HG03571 (cell line): ENCODE data around the gene FBXO9.

ENCODE experiments used
- ATAC-seq: cut with Tn5 transposase; IDR thresholded peaks from one replicate; pipeline ENCODE4 v1.9.1; 2021; ENCODE audit not compliant: unreplicated experiment

The FBXO9 gene

DNA sequence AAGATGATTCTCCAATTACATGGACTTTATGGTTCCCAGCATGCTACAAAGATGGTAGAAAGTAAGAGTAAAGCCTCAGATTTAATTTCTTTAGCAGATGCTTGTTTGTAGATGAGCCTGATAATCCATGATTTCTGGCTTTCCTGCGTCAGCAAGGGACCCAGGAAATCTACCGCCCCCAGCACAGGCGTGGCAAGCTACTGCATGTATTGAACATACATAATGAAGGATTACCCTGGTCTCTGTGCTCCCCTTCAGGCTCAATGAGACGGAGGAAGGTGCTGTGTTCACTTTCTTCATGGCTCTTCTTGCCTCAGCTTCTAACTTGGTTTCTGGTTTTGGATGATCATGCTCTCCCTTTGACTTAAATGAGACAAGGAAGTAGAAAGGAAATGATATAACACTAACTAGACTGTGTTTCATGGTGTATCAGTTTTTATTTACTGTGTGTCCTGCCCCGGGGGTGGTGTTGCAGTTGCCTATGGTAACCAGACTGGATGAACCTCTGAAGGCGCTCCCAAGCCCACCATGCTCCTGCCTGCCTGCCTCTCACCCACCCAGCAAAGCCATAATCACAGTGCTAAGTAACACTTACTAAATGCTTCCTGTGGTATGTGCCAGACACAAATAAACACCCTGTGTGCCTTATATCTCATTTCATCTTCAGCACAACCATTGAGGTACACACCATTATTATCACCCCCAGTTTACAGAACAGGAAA, 65.5 kb downstream of the FBXO9 start:
- ATAC-seq: no peak

DNA sequence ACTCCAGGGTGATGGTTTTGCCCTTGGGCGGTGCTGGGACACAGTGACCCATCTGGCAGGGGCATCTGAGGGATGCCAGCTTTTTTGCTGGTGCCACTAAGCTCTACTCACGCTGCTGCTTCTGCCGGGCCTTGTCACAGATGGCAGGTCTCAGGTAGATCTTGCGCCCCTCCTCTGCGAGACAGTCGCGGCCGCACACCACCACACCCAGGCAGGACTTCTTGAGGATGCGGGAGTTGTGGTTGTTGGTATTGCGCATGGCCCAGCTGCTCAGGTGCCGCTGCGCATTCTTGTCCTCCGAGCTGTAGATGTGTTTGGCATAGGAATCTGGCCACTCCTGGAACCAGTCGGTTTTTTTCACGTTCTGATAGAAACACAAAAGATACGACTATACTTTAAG, 68.8 kb downstream of the FBXO9 start:
- no peak for ATAC-seq

DNA sequence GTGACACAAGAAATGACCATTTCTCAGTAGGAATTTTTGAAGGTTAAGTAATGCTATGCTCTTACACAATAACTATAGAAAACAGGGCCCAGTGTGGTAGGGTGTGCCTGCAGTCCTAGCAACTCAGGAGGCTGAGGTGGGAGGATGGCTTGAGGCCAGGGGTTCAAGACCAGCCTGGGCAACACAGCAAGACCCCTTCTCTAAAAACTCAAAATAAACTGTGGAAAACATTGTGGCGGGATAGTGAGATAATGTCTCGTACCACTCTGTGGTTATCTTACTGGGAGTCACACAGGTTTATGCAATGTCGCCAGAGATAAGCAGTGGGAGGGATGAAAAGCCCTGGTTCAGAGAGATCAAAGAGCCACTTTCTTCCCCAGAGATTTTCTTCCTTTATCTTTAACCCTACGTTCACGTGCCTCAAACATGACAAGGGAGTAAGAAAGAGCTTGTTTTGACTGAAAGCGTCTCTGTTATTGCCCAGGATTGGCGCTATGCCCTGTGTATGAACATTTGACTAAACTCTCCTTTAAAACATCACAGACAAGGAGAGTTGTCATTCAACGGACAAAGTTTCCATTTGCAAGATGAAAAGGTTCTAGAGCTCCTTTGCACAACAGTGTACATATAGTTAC, 69.5 kb downstream of the FBXO9 start:
- ATAC-seq: no peak

DNA sequence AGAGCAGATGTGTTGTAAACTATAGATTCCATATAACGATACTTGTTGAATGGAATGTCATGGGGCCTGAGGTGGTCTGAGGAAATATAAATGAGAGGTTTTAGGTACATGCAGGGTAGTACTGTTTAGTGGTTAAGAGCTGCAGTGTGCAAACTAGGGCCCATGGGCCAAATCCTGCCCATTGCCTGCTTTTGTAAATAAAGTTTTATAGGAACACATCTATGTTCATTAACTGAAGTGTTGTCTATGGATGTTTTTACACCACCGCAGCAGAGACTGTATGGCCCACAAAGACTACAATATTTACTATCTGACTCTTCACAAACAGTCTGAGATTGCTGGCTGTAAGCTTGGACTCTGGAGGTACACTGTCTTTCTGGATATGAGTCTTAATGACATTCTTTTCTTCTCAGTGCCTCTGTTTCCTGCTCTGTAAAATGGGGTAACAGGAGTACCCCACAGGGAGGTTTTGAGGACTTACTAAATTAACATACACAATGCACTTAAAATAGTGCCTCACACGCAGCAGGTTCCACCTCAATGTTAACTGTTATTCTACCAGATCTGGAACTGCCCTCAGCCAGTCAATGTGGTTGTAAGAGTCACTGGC, 70.9 kb downstream of the FBXO9 start:
- no peak for ATAC-seq

DNA sequence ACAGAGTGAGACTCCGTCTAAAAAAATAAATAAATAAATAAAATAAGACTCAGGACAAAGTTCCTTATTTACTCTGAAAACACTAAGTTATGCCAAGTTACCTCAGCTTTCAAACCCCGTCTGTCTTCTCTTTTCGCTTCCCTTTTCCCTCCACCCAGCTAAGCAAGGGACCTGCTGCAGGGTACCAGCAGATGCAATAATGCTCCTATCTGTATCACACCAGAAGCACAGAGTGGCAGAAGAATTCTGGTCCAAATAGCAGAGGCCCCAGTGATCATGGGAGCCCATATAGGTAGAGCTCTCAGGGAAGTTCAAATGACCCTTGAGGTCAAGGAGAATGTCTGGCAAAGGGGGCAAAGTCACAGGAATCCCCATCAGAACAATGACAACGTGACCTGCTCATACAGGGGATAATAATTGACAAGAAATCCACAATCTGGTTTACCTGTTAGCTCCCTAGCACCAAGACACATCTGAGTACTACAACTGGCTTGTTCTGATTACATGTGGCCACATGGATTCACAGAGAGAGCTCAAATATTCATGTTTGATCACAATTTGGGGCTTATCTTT, 74.7 kb downstream of the FBXO9 start:
- no peak for ATAC-seq

DNA sequence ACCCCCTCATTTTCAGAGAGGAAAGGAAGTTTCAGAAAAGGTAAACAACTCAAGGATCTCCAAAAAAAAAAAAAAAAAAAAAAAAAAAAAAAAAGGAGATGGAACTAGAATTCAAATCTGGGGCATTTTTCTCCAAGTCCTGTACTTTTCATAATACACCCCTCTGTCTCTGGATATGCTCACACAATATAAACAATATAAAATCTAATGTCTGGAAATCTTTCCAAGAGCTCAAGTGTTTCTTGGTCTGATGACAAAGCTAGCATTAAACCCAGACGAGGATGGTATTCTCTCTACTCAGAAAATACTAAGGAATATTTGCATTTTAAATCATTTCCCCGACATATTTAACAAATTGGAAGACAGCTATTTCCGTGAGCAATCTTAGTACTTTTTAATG, 77.6 kb downstream of the FBXO9 start:
- no peak for ATAC-seq

DNA sequence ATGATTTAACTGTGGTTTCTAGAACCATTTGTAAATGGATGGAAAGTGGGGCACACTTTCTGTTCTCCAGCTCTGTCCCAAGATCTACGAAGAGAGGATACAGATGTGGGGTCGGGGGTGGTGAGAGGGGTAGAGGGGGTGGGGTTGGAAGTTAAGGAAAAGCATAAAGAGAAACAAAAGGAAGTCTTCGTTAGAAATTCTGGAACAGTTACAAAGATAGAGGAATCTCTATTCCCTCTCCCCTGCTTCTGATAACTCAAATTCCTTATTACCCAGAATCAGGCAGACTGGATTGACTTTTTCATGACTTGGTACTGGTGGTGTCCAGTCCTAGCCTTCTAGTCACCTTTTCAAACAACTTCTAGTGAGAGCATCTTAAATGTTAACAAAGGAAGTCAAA, 78.5 kb downstream of the FBXO9 start:
- no peak for ATAC-seq

DNA sequence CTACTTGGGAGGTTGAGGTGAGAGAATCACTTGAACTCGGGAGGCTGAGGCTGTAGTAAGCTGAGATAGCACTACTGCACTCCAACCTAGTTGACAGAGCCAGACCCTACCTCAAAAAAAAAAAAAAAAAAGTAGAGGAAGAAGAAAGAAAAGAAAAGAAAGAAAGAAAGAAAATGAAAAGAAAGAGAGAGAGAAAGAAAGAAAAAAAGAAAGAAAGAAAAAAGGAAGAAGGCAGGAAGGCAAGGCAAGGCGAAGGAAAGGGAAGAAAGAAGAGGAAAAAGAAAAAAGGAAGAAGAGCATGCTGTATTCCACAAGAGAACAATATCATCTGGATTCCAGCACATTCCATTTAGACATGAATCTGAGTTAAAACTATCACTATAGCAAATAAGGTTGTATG, 79.6 kb downstream of the FBXO9 start:
- ATAC-seq: no peak

DNA sequence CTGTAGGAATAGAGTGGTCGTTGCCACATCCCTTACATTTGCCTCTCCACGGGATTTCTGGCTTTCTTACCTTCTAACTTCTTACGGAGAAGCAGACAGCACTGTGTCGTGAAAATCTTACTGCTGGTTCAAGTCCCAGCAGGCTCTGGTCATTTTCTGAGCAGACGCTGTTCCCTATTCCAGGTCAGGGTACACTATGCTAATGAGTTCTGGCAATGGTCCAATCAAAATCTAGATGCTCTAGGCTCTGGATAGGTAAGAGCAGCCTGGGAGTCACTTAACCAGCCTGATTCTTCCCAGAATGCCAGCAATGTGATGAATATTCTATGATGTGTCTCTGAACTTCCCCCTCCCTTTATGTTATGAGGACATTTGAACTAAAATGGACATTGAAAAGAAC, 83.5 kb downstream of the FBXO9 start, which contains the start of gene GCM1:
TSS of gene GCM1 (minus strand) at position 158 of the 400 bp plus-strand sequence. CDS start 3,209 bp downstream, outside the sequence.
- no peak for ATAC-seq
